Neural cell (in vitro differentiated cells): Measurements from ENCODE around the gene NXPH2.

ENCODE experiments used
- EP300 ChIP-seq: fragments of 450-650 bp; conservative IDR thresholded peaks from 2 replicates; pipeline ENCODE4 v1.6.1; 2014; ENCODE audit warnings: antibody characterized with exemption, mild to moderate bottlenecking, moderate library complexity; ENCODE audit not compliant: poor library complexity, severe bottlenecking
- EZH2 ChIP-seq: fragments of 200-600, 300-800 bp; shearing (Covaris generic), sonication (generic); IDR thresholded peaks from 2 replicates; pipeline ENCODE4 v1.6.1; 2014; ENCODE audit warnings: antibody characterized with exemption, low read length, borderline replicate concordance, mild to moderate bottlenecking; ENCODE audit not compliant: insufficient read depth, poor library complexity, severe bottlenecking
- MXI1 ChIP-seq: fragments of 450-650 bp; conservative IDR thresholded peaks from 2 replicates; pipeline ENCODE4 v1.6.1; 2014; ENCODE audit warnings: antibody characterized with exemption, mild to moderate bottlenecking; ENCODE audit not compliant: poor library complexity, severe bottlenecking
- POLR2AphosphoS5 ChIP-seq: IDR thresholded peaks from 2 replicates; pipeline ENCODE4 v1.6.1; 2012
- RAD21 ChIP-seq: fragments of 450-650 bp; conservative IDR thresholded peaks from 2 replicates; pipeline ENCODE4 v1.6.1; 2014; ENCODE audit warnings: antibody characterized with exemption, mild to moderate bottlenecking, moderate library complexity
- TAF1 ChIP-seq: IDR thresholded peaks from 2 replicates; pipeline ENCODE4 v1.6.1; 2012; ENCODE audit warnings: low read depth
- TF ChIP-seq, protein P1 (sequence below): fragments of 450-650 bp; IDR thresholded peaks from 2 replicates; pipeline ENCODE4 v1.5.1; 2014; ENCODE audit warnings: antibody characterized with exemption, mild to moderate bottlenecking, moderate library complexity; ENCODE audit not compliant: poor library complexity, severe bottlenecking
- TF ChIP-seq, protein P2 (sequence below): IDR thresholded peaks from 2 replicates; pipeline ENCODE4 v1.6.1; 2012; ENCODE audit warnings: borderline replicate concordance

DNA sequence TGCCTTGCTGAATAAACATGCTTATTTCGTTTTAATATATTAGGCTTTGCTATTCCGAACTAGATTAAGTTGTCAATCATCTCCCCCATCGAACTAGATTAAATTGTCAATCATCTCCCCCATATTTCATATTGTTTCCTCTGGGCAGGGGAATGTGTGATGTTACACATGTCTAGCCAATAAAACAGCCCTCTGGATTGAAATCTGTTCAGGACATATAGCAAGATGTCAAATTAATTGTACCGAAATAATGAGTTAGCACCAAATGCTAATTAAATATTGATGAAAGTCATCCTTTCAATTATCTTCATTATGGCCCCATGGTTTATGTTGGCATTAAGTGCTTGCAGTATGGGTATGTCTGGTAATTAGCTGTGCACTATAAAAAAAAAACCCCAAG, 143.1 kb downstream of the NXPH2 start:
- TF ChIP-seq, protein P1, sequence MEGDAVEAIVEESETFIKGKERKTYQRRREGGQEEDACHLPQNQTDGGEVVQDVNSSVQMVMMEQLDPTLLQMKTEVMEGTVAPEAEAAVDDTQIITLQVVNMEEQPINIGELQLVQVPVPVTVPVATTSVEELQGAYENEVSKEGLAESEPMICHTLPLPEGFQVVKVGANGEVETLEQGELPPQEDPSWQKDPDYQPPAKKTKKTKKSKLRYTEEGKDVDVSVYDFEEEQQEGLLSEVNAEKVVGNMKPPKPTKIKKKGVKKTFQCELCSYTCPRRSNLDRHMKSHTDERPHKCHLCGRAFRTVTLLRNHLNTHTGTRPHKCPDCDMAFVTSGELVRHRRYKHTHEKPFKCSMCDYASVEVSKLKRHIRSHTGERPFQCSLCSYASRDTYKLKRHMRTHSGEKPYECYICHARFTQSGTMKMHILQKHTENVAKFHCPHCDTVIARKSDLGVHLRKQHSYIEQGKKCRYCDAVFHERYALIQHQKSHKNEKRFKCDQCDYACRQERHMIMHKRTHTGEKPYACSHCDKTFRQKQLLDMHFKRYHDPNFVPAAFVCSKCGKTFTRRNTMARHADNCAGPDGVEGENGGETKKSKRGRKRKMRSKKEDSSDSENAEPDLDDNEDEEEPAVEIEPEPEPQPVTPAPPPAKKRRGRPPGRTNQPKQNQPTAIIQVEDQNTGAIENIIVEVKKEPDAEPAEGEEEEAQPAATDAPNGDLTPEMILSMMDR, result no peak
- TF ChIP-seq EZH2 (no peak), EP300 (no peak), POLR2AphosphoS5 (no peak), RAD21 (no peak), MXI1 (no peak), TAF1 (no peak)
- TF ChIP-seq, protein P2, sequence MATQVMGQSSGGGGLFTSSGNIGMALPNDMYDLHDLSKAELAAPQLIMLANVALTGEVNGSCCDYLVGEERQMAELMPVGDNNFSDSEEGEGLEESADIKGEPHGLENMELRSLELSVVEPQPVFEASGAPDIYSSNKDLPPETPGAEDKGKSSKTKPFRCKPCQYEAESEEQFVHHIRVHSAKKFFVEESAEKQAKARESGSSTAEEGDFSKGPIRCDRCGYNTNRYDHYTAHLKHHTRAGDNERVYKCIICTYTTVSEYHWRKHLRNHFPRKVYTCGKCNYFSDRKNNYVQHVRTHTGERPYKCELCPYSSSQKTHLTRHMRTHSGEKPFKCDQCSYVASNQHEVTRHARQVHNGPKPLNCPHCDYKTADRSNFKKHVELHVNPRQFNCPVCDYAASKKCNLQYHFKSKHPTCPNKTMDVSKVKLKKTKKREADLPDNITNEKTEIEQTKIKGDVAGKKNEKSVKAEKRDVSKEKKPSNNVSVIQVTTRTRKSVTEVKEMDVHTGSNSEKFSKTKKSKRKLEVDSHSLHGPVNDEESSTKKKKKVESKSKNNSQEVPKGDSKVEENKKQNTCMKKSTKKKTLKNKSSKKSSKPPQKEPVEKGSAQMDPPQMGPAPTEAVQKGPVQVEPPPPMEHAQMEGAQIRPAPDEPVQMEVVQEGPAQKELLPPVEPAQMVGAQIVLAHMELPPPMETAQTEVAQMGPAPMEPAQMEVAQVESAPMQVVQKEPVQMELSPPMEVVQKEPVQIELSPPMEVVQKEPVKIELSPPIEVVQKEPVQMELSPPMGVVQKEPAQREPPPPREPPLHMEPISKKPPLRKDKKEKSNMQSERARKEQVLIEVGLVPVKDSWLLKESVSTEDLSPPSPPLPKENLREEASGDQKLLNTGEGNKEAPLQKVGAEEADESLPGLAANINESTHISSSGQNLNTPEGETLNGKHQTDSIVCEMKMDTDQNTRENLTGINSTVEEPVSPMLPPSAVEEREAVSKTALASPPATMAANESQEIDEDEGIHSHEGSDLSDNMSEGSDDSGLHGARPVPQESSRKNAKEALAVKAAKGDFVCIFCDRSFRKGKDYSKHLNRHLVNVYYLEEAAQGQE, result no peak
